Activated CD4-positive, alpha-beta T cell treated with anti-CD3 and anti-CD28 coated beads, Interleukin-2, amount 50 U/mL, for 16 hours (primary cell): ENCODE results near the gene KRT32.

Experiments
- DNase-seq: peaks from one replicate; pipeline ENCODE4 v3.0.0-alpha.2; 2020

KRT32 gene

GRCh38 chr17:41492351-41492750 lies 25.2 kb upstream of the KRT32 start:
- no peak for DNase-seq

DNA sequence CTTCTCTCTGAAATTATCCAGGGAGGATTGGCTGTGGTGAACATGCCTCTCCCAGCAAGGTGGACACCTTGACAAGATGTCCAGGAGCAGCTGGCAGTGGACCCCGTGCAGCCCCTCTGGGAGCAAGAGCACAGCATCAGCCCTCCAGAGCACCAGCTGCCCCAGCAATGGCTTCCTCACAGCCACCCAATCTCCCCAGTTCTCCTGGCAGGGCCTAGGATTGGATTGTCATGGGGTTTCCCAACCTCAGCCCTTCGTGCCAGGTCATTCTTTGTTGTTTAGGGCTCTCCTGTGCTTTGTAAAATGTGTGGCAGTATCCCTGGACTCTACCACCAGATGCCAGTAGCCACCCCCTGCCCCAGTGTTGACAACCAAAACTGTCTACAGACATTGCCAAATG lies 24.3 kb upstream of the KRT32 start:
- DNase-seq: no peak

DNA sequence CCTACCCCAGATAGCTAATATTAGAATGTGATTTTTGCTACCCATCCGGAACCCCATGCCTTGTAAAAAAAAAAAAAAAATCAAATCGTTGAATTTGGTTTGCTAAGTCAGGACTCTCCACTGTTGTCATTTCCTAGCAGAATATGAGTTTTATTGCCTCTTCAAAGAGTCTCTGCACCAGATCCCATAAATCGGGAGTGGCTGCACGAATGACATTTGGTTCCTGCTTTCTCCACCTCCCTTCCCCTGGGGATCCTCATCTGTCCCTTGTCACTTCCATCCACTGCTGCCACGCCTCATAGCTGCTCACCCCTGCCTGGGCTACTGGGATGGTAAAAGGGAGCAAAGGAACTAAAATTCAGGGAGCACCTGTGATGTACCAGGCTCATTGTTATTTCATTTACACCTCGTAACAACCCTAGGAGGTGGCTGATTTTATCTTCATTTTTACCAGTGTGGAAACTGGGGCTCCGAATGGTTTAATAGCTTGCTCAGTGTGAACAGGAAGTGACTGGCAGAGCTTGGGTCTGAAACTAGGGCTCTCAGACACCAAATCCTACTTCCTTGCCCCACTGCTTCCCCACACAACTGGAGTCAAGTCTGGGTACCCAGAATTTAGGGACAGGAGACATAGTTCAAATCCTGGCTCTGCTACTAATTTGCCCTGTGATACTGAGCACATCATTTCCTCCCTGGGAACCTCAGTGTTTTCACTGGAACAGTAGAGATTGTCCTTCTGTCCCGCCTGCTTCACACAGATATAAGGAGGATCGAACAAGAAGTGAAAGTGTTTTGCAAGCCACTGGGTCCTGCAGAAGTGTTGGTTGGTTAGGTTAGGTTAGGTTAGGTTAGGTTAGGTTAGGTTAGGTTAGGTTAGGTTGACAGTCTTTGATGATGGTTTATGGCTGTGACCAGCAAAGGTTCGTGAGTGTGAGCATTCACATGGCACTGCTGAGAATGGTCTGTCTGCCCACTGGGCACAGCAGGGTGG lies 23.1 kb upstream of the KRT32 start:
- DNase-seq: no peak

- no peak for DNase-seq
These were observed 22.3 kb upstream of the KRT32 start, which contains the start of gene KRT36 for GRCh38 chr17:41489531-41489930. Gene KRT36 (minus strand): TSS chr17:41489910. CDS start chr17:41489864, 46 bp downstream.

DNA sequence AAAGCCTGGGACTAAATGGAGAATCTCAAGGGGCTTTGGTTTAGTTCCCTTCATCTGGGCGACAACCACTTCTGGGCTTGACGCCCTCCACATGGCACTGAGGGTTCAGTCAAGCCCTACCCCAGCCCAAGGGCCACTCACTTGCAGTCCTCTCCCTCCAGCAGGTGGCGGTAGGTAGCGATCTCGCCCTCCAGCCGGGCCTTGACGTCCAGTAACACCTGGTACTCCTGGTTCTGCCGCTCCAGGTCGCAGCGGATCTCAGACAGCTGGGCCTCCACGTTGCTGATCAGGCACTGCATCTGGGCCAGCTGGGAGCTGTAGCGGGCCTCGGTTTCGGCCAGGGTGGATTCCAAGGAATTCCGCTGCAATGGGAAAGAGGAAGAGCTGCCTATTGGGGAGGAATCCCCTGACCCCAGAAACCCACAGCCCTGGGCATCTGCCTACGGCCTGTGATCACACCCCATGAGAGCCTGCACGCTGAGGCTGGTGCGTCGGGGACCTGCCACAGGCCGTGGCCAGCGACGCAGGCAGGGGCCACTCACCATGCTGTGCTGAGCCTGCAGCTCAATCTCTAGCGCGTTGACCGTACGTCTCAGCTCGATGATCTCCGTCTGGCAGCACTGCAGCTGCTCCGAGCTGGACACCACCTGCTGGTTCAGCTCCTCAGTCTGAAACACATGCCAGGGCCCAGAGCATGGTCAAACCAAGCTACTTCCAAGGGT lies 19.8 kb upstream of the KRT32 start:
- DNase-seq: peak; percentile 37

- no peak for DNase-seq
These were observed 19.1 kb upstream of the KRT32 start for GRCh38 chr17:41486316-41486715.

GRCh38 chr17:41484920-41485904 lies 18.0 kb upstream of the KRT32 start:
- no peak for DNase-seq

DNA sequence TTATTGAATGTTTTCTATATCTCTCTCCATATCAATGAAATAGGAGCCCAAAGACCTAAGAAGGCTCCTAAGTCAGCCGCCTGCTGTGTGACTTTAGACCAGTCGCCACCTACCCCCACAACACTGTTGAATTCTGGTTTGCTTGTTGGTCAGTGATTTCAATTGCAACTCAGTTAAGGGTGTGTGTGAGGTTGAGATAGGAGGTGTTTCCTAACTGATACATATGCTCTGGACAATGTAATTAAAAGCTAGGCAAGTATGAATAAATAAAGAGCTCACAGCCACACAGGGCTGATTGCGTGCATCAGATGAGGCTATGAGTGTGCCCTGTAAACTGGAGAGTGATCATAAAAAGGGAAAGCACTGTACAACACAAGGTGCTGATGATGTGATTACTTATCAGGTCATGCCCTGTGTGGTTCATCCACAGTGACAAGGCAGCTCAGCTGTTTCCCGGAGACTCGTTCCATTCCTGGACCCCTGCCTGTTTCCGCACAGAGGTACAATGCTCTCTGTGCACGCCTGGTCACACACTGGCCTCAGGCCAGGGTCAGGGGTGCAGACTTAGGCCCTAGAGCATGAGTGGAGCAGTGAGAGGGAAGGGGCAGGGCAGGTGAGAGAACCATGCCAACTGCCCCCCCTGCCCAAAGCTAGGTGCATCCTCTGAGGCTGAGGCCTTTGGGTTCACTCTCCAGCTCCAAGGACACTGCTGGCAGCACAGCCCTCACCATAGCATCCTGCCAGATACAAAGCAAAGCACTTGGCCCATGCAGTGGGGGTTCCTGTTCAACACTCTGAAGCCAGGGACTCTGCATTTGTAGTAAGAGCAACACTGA lies 17.0 kb upstream of the KRT32 start:
- no peak for DNase-seq

DNA sequence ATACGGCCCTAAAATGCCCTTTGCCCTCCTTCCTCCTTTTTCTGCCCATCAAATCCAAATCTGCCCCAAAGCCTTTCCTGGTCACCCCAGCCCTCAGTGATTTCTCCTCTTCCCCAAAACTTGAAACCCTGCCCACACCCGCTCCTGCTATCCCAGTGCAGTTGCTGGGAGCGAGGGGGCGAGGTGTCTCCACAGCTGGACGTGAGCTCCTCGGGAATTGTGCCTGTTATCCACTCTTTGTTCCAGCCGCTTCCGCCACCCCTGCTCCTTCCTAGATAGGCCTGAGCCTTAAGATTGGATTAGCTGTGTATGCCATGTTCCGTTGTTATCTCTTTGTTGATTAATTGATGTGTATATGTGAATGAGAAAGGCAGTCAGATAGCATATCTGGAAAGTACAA lies 16.3 kb upstream of the KRT32 start:
- no peak for DNase-seq

GRCh38 chr17:41481036-41481435 lies 13.8 kb upstream of the KRT32 start, which contains the start of gene KRT35:
Gene KRT35 (minus strand): TSS chr17:41481151. CDS start chr17:41481097, 54 bp downstream.
- no peak for DNase-seq

DNA sequence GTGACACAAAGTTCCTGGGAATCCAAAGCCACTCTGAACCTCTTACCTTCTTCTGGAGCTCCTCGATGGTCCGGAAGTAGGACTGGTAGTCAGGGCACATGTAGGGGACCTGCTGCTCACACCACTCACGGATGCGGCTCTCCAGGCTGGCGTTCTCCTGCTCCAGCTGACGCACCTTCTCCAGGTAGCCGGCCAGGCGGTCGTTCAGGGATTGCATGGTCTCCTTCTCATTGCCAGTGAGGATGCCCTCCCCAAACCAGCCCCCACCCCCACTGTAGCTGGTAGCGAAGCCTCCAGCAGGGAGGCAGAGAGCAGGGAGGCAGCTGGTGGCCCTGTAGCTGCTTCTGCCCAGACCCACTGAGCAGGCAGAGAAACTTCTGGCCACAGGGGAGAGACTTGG lies 13.4 kb upstream of the KRT32 start:
- no peak for DNase-seq

DNA sequence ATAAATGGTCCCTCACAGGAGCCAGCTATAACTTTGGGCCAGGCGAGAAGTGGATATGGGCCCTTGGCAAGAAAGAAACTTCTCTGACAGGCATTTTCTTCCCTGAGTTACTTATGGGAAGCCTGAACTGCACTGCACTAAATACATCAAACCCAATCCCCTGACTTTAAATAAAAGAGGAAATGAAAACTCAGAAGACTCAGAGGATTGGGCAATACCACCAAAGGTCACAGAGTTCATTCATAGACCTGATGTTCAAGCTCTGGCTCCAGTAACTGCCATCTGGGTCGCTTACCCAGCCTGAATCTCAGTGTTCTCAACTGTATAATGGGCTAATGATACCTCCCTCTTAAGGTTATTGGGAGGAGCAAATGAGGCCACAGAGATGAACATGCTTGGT lies 12.9 kb upstream of the KRT32 start:
- no peak for DNase-seq

GRCh38 chr17:41478237-41478636 lies 11.1 kb upstream of the KRT32 start:
- DNase-seq: no peak

DNA sequence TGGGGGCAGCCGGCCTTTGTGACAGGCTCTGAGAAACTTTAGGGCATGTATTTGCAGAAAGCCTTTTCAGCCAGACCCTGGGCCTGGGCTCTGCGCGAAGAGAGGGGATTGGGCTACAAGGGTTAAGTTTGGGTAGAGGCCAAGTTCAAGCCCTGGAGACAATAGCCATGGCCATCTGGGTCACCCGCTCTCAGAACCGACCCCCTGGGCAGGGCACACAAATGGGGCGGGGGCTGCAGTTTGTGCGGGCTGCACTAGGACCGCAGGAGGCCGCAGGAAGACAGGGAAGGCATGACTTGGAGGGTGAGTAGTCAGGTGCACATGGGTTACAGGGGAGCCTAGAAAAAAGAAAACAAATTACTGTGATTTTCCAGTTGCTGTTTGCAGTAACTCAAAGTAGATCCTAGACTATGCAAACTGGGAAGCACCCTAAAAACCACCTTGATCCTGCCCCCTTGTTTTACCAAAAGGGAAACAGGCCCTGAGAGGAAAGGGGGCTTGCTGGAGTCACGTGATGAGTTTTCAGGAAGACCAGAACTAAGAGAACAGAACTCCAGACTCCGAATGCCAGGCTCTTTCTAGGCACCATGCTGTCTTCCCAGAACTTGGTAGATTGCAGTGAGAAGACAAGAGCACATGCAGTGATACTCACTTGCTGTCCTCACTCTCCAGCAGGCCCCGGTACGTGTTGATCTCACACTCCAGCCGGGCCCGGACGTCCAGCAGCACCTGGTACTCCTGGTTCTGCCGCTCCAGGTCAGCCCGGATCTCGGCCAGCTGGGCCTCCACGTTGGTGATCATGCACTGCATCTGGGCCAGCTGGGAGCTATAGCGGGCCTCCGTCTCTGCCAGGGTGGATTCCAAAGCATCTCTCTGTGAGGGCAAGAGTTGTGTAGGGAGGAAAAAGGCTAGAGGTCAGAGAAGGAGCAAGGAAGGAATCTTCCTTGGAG lies 10.0 kb upstream of the KRT32 start:
- no peak for DNase-seq

- no peak for DNase-seq
These were observed 8.2 kb upstream of the KRT32 start for GRCh38 chr17:41475421-41475820.

- no peak for DNase-seq
These were observed 7.7 kb upstream of the KRT32 start for GRCh38 chr17:41474863-41475262.

- no peak for DNase-seq
These were observed 1.2 kb upstream of the KRT32 start for GRCh38 chr17:41468346-41468745.

DNA sequence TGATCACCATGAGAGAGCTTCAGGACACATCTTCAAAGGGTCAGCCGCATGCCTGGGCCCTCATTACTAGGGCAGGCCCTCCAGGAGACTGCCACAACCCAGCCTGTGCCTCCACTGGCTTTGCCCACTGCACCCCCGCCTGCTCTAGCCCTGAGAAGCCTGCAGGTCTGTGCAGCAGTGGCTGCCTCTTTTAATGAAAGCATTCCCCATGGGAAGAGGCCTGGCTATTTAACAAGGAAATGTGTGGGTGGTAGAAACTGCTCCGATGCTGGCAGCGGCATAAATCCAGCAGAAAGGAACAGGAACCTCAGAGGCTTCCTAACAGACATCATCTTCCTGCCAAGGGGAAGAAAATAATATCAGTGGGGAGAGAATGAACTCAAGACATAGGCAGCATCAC lies 375 bp upstream of the KRT32 start:
- no peak for DNase-seq

- no peak for DNase-seq
These were observed 2.5 kb downstream of the KRT32 start for GRCh38 chr17:41464682-41465081.

GRCh38 chr17:41464173-41464572 lies 3.0 kb downstream of the KRT32 start:
- no peak for DNase-seq
